Ovary (tissue), 9 donors: ENCODE results near the gene MOV10. TPM values are rescaled to one million over a fixed set of nuclear protein-coding genes. Genes with fewer than 3 reads are reported as not detected.

Experiments
- DNase-seq, 5 donors: peaks; one replicate each; pipeline ENCODE4 v3.0.0-alpha.2; 2019 to 2020
- H3K27ac ChIP-seq, 2 donors: fragments of 200-600 bp; one replicate each; pipeline versions ENCODE4 v1.5.1 to v1.8.0; 2019 to 2022
- H3K27me3 ChIP-seq: fragments of 200-600 bp; one replicate; pipeline ENCODE4 v1.8.0; 2022
- H3K36me3 ChIP-seq: fragments of 200-600 bp; sonication (generic); one replicate; pipeline ENCODE4 v1.5.1; 2019
- H3K4me1 ChIP-seq: one replicate; pipeline ENCODE4 v1.8.1; 2013; ENCODE audit warnings: mild to moderate bottlenecking, moderate library complexity; ENCODE audit not compliant: insufficient read depth
- H3K4me3 ChIP-seq: fragments of 200-600 bp; sonication (generic); one replicate; pipeline ENCODE4 v1.5.1; 2017
- H3K9me3 ChIP-seq, 2 donors: fragments of 200-600 bp in 1 of 2; sonication (generic) in 1 of 2; one replicate each; pipeline versions ENCODE4 v1.5.1 to v1.8.1; 2013 to 2019; ENCODE audit warnings: mild to moderate bottlenecking in 1 of 2, moderate library complexity in 1 of 2
- CTCF ChIP-seq, 3 donors: fragments of 450-650 bp in 2 of 3; fragments of 200-600 bp in 1 of 3; IDR thresholded peaks; one replicate each; pipeline versions ENCODE4 v1.5.1 to v1.8.0; 2016 to 2022; ENCODE audit warnings: antibody characterized with exemption in 3 of 3, mild to moderate bottlenecking in 1 of 3
- EP300 ChIP-seq: sonication (generic); formaldehyde crosslinking; IDR thresholded peaks from one replicate; pipeline ENCODE4 v1.6.1; 2017; ENCODE audit warnings: antibody characterized with exemption
- POLR2A ChIP-seq: fragments of 450-650 bp; IDR thresholded peaks from one replicate; pipeline ENCODE4 v1.6.1; 2017; ENCODE audit warnings: antibody characterized with exemption, mild to moderate bottlenecking, moderate library complexity
- WGBS, 3 donors: extraction: QIAGEN DNeasy Blood & Tissue Kit in 1 of 3; methylation state at CpG; one replicate each; pipeline versions ENCODE4 v1.1.5 to v1.1.7; 2013 to 2017; 5-methylcytosine and 5-hydroxymethylcytosine counted together
- intact Hi-C, 4 donors: fragments of 100-400 bp; cut with DNase I; formaldehyde crosslinking; loops; one replicate each; pipeline versions ENCODE4 v1.11.0 to v1.15.1; 2022 to 2023
- polyA plus RNA-seq, 2 donors: library from polyadenylated mRNA; stranded (reverse); fragments of 200-250 nt in 1 of 2; fragments of 350-450 nt in 1 of 2; fragmentation: Illumina TruSeq in 1 of 2; extraction: RNeasy Lipid Tissue Mini Kit (QIAGEN cat#74804) in 1 of 2; gene quantifications; one replicate each; pipeline ENCODE4 v1.2.3, GENCODE V29; 2013 to 2014
- total RNA-seq, 7 donors: library from RNA; depleted of rRNA in 2 of 7; stranded (reverse); fragments of >200 nt in 2 of 7; fragmentation: NEBNext Ultra II Directional in 3 of 7; extraction: Animal tissue kit (Norgen Biotek cat#: 25700) in 3 of 7; gene quantifications; one replicate each; pipeline versions ENCODE4 v1.1.0 to v1.2.4, GENCODE V29; 2016 to 2023
- donor health status: DM: no; HTN: no; CAD: no; lungs with moderate emphysema.
- donor health status: DM: no; HTN: no; CAD: no.
- donor health status: Bipolar disorder and iron deficiency.
- donor health status: DM: yes; HTN: yes; CAD: no.
- donor health status: DM: no; HTN: no; CAD: no.
- donor health status: DM: yes; HTN: yes; CAD: no.

MOV10 gene
- total and polyA plus RNA-seq, 9 donors = 31.7 to 66.3 (median 50.2) TPM

GRCh38 chr1:112687785-112688496, 13.5 kb downstream of the MOV10 start:
- Histone ChIP-seq H3K27ac (no peak overlapping the region), H3K9me3 (no peaks in the 10 kb centered on the region), H3K36me3 (no peaks in the 10 kb centered on the region), H3K27me3 (no peaks in the 10 kb centered on the region), H3K4me3 (no peak overlapping the region), H3K4me1 (peaks cover 4% of the 10 kb centered on the region)
- no peak for DNase-seq
- 85 to 90% (median 86%) methylated on average over 13 of the region's 13 CpGs for WGBS, 3 donors
- intact Hi-C loops = no loop called here
- TF ChIP-seq POLR2A = no peak
- TF ChIP-seq CTCF (IDR thresholded peaks at IDR 0.05) = no peak
- no peak for TF ChIP-seq EP300

GRCh38 chr1:112688781-112689193, 14.3 kb downstream of the MOV10 start:
- no peak overlapping the region for H3K4me3 ChIP-seq
- no peaks in the 10 kb centered on the region for H3K36me3 ChIP-seq
- TF ChIP-seq EP300 = no peak
- TF ChIP-seq CTCF (IDR thresholded peaks at IDR 0.05) = no peak
- no peak for TF ChIP-seq POLR2A
- no peak for DNase-seq
- peaks cover 4% of the 10 kb centered on the region for H3K4me1 ChIP-seq
- H3K9me3 ChIP-seq = no peaks in the 10 kb centered on the region
- WGBS, 3 donors = 66 to 70% (median 69%) methylated on average over 13 of the region's 13 CpGs
- no peak overlapping the region for H3K27ac ChIP-seq
- H3K27me3 ChIP-seq = no peaks in the 10 kb centered on the region
- intact Hi-C loops = no loop called here

DNA sequence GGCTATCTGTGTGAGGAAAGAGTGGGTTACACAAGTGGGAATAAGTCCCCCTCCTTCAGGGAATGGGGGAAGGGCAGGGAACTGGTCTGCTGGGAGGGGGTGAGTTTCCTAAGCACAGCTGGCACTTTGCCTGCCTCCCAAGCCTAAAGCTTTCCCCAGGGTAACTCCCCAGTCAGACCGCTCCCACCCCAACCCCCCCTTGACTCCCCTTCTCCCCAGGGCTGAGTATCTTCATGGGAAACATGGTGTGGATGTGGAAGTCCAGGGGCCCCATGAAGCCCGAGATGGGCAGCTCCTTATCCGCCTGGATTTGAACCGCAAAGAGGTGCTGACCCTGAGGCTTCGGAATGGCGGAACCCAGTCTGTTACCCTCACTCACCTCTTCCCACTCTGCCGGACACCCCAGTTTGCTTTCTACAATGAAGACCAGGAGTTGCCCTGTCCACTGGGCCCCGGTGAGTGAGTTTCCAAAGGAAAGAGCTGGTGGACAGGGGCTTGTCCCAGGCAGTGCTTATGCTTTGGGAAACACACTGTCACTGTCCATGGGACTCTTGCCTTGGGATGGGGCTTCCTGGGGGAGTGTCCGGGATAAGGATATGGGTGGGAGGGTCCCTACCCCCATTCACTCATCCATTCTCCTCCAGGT, 14.9 kb downstream of the MOV10 start:
- no peak for DNase-seq
- peaks cover 4% of the 10 kb centered on the region for H3K4me1 ChIP-seq
- H3K27me3 ChIP-seq = no peaks in the 10 kb centered on the region
- TF ChIP-seq EP300 = no peak
- TF ChIP-seq CTCF (IDR thresholded peaks at IDR 0.05) = no peak
- TF ChIP-seq POLR2A = no peak
- H3K27ac ChIP-seq = no peak overlapping the region
- no peaks in the 10 kb centered on the region for H3K36me3 ChIP-seq
- no peak overlapping the region for H3K4me3 ChIP-seq
- 89 to 94% (median 92%) methylated on average over 9 of the region's 9 CpGs for WGBS, 3 donors
- no peaks in the 10 kb centered on the region for H3K9me3 ChIP-seq
- intact Hi-C loops = no loop called here

DNA sequence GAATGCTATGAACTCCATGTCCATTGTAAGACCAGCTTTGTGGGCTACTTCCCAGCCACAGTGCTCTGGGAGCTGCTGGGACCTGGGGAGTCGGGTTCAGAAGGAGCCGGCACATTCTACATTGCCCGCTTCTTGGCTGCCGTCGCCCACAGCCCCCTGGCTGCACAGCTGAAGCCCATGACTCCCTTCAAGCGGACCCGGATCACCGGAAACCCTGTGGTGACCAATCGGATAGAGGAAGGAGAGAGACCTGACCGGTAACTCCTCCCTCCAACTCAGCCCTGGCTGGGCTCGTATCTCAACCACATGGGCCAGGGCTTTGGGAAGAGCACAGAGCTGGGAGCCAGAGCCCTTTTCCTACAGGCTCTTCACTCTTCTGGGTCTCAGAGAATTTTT, 15.4 kb downstream of the MOV10 start:
- no peak overlapping the region for H3K4me3 ChIP-seq
- H3K9me3 ChIP-seq = no peaks in the 10 kb centered on the region
- WGBS, 3 donors = 85 to 95% (median 92%) methylated on average over 11 of the region's 11 CpGs
- H3K27ac ChIP-seq = no peak overlapping the region
- peaks cover 4% of the 10 kb centered on the region for H3K4me1 ChIP-seq
- TF ChIP-seq CTCF (IDR thresholded peaks at IDR 0.05) = no peak
- no peak for TF ChIP-seq POLR2A
- TF ChIP-seq EP300 = no peak
- no peaks in the 10 kb centered on the region for H3K27me3 ChIP-seq
- no peaks in the 10 kb centered on the region for H3K36me3 ChIP-seq
- intact Hi-C loops = no loop called here
- DNase-seq = no peak
